GM19193 (cell line): ENCODE data around the gene C1QTNF7.

Experiments used
- POLR2A ChIP-seq: IDR thresholded peaks from 4 replicates; pipeline ENCODE4 v1.6.1; 2011; ENCODE audit not compliant: insufficient read depth, insufficient read length; ENCODE audit errors: extremely low read depth

Gene C1QTNF7

GRCh38 chr4:15469402-15470127, 41.7 kb downstream of the C1QTNF7 start, which contains the start of gene CC2D2A:
CC2D2A (plus strand) TSS chr4:15469882; CDS start chr4:15475933, 6,051 bp downstream.
- no peak for TF ChIP-seq POLR2A

GRCh38 chr4:15470128-15470475, 42.3 kb downstream of the C1QTNF7 start:
- TF ChIP-seq POLR2A: no peak

DNA sequence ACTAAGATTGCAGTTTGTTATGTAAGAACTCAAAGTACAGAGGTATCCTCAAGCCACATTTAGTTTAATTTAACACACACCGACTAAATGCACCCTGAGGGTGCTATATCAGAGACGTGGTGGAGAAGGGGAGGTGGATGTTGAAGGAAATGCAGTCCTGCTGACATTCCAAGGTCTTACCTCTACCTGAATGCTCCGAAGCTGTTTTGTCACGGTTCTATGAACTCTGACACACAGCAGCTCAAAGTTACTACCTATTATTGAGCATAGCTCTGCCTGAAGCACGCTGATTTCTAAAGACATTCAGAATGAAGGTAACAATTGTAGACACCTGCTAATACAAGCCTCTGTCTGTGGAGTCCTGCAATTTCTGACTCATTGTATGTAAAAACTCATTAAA, 48.6 kb downstream of the C1QTNF7 start:
- no peak for TF ChIP-seq POLR2A

DNA sequence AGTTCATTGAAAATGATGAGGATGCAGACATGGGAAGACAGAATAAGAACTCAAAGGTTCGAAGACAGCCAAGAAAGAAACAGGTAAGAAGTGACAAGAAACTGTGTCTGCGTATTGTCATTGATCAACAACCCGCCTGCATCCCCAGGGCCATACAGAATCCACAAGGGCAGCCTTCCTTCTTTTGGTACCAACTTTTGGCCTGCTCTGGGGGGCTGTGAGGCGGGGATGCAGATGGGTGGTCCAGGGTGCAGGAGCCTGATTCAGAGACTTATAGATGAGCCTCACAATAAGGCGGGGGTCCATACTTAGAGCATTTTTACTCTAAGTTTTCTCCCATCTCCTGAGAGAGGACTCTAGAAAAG, 50.9 kb downstream of the C1QTNF7 start:
- no peak for TF ChIP-seq POLR2A

- no peak for TF ChIP-seq POLR2A
Observed at GRCh38 chr4:15479089-15479912, 51.5 kb downstream of the C1QTNF7 start.

- no peak for TF ChIP-seq POLR2A
Observed at GRCh38 chr4:15479913-15480185, 52.0 kb downstream of the C1QTNF7 start.

DNA sequence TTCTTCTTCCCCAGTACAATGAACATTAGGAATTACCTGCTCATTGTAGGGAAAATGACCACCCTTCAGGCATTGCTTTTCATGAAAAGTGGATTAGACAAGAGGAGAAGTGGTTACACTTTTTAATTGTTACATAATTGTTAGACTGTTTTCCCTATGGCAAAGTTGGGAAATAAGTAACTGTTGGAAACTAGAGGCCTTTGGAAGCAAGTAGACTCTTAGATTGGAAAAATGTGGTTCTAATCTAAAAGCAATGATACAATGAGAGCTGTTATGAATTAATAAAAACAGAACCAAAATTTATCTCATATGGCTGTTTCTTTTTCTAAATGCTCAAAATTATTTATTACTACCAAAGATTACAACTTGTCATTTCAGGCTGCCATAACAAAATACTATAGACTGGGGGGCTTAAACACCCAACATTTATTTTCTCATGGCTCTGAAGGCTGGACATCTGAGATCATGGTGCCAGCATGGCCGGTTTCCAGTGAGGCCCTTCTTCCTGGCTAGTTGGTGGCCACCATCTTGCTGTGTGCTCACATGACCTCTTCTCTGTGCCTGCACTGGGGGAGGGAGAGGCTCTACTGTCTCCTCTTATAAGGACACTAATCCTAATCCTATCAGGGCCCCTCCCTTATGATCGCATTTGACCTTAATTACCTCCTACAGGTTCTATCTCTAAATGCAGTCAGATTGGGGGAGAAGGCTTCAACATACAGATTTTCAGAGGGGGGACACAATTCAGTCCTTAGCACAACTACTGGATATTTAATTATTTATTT, 54.3 kb downstream of the C1QTNF7 start:
- TF ChIP-seq POLR2A: no peak

- TF ChIP-seq POLR2A: no peak
Observed at GRCh38 chr4:15482842-15483241, 55.0 kb downstream of the C1QTNF7 start.

- no peak for TF ChIP-seq POLR2A
Observed at GRCh38 chr4:15488136-15488535, 60.3 kb downstream of the C1QTNF7 start.

DNA sequence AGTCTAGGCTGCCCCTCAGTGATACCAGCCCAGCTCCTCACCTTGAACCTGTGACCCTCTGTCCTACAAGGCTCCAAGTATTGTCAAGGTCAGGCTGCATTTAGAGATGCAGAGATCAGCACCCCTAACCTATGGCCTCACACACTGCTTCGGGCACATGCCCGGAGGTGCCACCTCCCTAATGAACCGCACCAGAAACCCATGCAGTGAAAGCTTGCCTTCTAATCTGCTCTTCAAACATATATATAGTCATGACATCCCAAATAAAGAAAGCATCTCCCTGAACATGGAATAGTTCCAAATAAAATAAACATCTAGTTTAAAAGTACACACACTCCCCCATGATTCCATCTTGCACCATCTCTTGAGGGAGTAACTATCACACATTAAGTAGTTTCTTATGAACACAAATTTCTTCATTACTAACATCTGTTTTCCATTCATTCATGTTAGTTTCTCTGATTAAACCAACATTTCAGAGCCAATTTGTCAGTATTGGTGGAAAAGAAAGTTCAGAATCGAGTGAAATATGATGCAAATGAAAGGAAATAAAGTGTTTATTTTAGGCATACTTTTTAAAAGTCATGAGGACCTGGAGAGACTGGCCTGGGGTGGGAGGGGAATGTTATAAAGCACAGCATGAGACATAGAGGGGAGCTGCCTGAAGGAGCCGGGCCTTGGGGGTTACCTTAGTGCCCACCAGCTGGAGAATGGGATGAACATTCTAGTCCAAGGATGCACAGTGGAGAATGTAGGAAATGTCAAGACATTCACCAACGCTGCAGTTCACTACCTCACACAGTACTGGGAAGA, 61.0 kb downstream of the C1QTNF7 start:
- no peak for TF ChIP-seq POLR2A

GRCh38 chr4:15489551-15489950, 61.7 kb downstream of the C1QTNF7 start:
- TF ChIP-seq POLR2A: no peak

- no peak for TF ChIP-seq POLR2A
Observed at GRCh38 chr4:15493411-15493810, 65.6 kb downstream of the C1QTNF7 start.

DNA sequence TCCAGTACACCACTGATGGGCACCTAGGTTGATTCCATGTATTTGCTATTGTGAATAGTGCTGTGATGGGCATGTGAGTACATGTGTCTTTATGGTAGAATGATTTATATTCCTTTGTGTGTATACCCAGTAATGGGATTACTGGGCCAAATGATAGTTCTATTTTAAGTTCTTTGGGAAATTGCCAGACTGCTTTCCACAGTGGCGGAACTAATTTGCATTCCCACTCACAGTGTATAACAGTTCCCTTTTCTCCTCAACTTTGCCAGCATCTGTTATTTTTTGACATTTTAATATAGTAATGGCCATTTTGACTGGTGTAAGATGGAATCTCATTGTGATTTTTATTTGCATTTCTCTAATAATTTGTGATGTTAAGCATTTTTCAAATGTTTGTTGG, 67.8 kb downstream of the C1QTNF7 start:
- no peak for TF ChIP-seq POLR2A
